Fibroblast of the conjunctiva (primary cell): ENCODE measurements around the gene KCNK7.

ENCODE experiments used
- DNase-seq: peaks from one replicate; pipeline ENCODE4 v3.0.0-alpha.2; 2010; ENCODE audit warnings: low read depth

KCNK7 gene

GRCh38 chr11:65556470-65557279 lies 38.9 kb downstream of the KCNK7 start:
- no peak for DNase-seq

DNA sequence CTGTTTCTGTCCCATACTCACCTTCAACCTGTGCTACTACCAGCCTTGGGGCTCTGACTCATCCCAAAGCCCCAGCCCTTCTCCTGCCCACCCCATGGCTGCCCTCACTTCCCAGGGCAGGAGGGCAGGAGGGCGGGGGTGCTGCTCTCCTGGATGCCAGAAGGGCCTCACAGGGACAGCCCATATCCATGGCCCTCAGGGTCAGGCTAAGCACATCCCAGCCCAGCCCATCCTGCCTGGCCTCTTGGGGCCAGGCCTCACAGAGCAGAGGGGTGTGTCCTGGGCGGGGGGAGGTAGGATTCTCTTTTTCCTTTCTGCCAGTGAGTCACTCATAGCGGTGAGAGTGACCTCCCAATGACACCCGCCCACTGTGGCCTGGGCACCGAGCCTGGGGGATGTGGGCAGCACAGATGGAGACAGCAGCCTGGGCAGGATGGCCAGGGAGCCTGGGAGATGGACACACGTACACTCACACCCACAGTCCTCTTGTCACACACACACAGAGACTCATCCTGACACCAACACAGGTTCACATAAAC lies 39.8 kb downstream of the KCNK7 start:
- DNase-seq = peak; percentile 68

DNA sequence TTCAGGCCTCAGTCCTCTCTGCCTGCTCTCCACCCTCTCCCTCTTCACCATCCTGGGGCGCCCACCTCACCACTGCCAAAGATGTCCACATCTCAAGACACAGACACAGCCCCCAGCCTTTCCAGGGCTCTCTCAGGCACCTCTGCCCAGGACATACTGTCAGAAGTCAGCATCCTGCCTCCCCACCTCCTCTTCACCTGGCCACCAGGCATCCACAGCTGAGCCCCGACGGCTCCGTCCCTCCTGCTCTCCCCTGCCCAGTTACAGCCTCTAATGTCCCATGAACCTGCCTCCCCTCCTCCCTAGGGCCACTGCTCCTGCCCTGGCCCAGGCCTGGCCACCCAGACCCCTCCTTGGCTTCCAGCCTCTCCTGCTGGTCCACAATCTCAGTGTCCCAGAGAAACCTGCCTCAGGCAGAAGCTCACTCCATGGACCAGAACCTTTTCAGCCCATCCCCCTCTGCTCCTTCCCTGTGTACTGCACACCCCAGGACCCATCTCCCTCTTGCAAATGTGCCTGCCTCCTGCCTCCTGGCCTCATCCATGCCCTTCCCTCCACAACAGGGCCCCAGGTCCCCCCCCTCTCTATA lies 40.7 kb downstream of the KCNK7 start:
- no peak for DNase-seq

GRCh38 chr11:65554057-65554818 lies 41.4 kb downstream of the KCNK7 start:
- DNase-seq = no peak

GRCh38 chr11:65553301-65554001 lies 42.1 kb downstream of the KCNK7 start:
- DNase-seq = no peak

DNA sequence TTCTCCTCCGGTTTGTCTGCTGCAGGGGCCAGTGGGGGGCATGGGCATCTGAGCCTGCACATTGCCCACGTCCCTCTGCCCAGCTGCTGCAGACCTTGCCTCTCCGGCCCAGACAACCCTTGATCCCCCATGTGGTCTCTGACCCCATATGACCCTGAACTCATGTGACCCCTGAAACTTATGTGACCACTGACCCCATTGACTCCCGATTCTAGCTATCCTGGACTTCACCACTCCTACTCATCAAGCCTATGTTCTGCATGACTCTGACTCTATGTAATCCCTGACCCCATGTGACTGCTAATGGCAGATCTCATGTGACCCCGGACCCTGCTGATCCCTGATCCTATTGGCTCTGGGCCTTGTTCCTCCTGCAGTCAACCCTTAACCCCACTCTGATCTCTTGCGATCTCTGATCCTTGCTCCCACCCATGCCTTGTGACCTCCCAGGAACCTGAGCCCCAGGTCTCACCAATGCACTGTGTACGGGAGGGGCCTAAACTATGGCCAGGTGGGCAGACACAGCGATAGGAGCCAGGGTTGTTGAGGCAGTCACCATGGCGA lies 43.1 kb downstream of the KCNK7 start:
- DNase-seq = no peak

GRCh38 chr11:65551572-65552387 lies 43.8 kb downstream of the KCNK7 start:
- no peak for DNase-seq

DNA sequence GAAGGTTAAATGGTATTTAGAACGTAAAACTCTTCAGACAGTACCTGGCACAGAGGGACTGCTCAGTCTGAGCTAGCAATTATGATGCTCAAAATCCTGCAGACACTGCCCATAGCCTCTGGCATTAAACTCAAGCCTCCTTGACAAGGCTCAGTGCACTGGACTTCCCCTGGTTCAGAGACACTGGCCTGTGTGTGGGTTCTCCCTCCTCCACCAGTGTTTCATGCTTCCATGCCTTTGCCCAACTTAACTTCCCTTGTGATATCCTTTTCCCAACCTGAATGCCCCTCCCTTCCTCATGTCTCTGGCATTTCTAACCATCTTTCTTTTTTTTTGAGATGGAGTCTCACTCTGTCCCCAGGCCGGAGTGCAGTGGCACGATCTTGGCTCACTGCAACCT lies 46.5 kb downstream of the KCNK7 start:
- DNase-seq = no peak

DNA sequence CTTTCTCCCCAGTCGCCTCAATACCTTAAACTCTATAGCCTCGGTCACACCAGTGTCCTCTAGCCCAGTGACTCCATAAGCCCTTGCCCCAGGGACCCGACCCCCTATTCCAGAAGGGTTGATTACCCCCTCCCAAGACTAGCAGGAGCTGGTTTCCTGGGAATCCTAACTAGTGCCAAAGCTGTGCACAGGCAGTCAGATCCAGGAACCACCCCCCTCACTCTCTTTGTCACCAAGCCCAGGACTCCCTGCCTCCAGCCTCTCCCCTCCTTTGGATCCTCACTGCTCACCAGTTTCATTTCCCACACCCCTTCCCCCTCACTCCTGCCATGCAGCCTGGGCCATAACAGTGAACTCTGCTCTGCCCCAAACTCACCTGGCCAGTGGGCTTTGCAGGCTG lies 47.2 kb downstream of the KCNK7 start:
- no peak for DNase-seq

DNA sequence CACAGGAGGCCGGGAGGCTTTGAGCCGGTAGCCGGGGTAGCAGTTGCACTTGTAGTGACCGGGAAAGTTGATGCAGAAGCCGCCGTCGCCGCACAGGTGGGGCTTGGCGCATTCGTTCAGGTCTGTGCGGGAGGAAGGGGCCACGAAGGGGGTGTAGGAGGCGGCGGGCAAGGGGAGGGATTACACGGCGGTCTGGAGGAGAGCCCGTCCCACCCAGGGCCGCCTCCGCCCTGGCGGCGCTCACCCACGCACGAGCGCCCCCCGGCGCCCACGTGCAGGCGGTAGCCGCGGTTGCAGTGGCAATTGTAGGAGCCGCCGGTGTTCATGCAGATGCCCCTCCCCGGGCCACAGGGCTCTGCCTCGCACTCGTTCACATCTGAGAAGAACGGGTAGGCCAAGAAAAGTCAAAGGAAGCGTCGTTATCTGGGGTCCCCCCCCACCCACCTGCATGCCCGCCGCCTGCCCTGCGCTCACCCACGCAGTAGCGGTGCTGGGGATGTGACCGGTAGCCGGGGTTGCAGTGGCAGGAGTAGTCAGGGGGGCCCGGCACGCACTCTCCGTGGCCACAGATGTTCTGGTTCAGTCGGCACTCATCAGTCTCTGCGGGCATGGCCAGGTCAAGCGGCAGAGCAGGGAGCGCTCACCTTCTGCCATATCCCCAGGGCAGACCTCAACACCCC lies 48.0 kb downstream of the KCNK7 start:
- DNase-seq = no peak

DNA sequence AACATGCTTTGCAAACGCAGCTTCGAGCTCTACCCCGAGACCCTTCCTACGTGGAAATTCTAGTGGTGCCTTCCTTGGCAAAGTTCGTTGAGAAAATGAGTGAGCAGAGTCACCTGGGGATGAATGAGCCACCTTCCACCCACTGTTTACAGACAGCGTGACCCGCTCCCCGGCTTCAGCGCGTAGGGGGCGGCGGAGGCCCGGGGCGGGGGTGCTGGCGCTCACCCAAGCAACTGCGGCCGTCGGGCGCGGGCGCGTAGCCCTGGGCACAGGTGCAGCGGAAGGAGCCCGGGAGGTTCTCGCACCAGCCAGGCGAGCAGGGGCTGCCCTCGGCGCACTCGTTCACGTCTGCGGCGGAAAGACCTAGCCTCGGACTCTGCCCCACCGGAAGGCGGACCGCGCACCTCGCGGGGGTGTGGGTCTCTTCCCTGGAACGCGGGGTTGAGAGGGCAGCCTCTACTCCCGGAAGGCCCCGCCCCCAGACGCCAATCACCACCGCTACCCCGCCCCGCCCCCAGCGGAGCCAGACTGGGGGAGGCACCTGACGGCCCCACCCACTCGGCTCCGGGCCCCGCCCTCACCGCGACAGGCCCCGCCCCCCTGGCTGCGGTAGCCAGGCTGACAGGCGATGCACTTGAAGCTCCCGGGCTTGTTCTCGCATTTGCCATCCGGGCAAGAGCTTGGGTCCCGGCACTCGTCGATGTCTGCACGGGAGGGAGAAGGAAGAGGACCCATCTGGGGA lies 49.2 kb downstream of the KCNK7 start:
- DNase-seq = no peak

DNA sequence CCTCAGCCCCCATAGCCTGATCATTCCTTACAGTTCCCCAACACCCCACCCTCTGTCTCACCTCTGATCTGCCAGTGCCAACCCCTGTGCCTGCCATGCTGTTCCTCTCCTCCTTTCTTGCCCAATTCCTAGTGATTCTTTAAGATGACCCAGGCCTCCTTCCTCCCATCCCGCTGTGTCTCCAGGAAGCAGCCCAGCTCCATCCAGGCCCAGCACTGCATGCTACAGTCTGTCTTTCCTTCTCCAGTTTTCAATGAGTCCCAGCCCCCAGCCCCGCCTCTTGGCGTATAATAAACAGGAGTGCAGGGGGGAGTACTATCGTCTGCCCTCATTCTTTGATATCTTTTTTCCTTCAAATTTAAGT lies 49.8 kb downstream of the KCNK7 start:
- DNase-seq = no peak
